GM12872 (cell line): ENCODE measurements around the gene PCED1B.

Experiments used
- TF ChIP-seq, protein P1 (sequence below): IDR thresholded peaks from 3 replicates; pipeline ENCODE4 v1.5.1; 2011; ENCODE audit warnings: low read depth, mild to moderate bottlenecking, low read length, moderate library complexity; ENCODE audit not compliant: insufficient read depth

Gene PCED1B

DNA sequence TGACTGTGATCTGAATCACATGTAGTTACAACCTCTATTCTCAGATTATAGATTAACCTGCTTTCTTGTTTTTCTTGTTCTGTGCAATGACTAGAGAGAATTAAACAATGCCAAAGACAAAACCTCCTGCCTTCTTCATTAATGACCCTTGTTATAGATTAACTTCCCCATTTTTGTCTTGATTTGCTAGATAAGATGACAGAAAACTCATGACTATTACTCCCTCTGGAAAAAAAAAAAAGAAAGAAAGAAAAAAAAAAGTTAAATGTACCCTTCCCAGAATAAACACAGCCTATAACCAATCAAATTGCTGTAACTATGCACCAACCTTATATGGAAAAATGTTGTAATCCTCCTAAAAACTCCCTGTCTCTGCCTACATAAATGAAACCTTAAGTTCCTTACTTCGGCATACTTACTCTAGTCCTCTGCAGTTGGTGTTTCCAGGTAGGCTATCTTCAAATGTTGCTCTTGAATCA, 41.1 kb upstream of the PCED1B start:
- TF ChIP-seq, protein P1, sequence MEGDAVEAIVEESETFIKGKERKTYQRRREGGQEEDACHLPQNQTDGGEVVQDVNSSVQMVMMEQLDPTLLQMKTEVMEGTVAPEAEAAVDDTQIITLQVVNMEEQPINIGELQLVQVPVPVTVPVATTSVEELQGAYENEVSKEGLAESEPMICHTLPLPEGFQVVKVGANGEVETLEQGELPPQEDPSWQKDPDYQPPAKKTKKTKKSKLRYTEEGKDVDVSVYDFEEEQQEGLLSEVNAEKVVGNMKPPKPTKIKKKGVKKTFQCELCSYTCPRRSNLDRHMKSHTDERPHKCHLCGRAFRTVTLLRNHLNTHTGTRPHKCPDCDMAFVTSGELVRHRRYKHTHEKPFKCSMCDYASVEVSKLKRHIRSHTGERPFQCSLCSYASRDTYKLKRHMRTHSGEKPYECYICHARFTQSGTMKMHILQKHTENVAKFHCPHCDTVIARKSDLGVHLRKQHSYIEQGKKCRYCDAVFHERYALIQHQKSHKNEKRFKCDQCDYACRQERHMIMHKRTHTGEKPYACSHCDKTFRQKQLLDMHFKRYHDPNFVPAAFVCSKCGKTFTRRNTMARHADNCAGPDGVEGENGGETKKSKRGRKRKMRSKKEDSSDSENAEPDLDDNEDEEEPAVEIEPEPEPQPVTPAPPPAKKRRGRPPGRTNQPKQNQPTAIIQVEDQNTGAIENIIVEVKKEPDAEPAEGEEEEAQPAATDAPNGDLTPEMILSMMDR, result no peak

DNA sequence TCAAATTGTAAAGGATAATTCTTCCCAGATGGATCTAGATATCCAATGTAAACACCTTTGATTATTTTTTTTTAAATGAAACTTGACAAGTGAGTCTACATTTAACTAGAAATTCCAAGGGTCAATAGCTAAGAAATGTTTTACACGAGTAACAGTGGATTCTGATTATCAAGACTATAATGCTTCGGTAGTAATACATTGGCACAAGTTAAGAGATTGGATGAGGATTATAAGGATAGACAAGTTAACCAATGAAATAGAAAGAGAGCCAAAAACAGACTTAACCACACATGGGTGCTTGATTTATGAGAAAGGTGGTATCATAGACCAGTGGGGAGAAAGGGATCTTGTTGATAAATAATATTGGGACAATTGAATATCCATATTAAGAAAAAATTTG, 40.3 kb upstream of the PCED1B start:
- TF ChIP-seq, protein P1, result no peak

DNA sequence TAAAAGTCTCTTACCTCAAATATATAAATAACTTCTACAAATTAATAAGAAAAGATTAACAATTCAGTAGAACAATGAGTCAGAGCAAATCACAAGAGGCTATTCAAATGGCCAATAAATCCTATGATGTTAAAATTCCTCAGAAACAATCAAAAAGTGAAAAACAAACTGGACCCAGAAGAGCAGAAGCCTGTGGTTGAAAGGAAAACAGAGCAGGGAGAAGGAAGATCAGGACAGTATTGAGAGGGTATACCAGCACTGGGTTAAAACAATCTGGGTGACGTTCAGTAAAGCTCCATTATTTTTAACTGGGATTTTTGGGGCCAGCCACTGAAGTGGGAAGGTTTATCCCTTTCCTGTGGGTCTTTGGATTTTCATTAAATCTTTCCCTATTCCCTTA, 39.7 kb upstream of the PCED1B start:
- TF ChIP-seq, protein P1, result no peak

DNA sequence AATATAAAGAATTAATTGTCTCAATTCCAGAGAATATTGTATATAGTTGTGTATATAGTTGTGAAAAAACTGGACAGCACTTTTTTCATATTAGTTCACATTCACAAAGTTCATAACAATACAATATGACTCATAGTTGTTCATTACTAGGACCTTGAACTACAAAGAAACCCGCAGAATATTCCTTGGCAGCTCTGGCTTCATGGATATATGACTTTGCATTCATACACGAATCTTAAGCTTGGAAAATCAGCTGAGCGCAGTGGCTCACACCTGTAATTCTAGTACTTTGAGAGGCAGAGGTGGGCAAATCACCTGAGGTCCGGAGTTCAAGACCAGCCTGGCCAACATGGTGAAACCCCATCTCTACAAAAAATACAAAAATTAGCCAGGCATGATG, 38.1 kb upstream of the PCED1B start:
- TF ChIP-seq, protein P1, result no peak

DNA sequence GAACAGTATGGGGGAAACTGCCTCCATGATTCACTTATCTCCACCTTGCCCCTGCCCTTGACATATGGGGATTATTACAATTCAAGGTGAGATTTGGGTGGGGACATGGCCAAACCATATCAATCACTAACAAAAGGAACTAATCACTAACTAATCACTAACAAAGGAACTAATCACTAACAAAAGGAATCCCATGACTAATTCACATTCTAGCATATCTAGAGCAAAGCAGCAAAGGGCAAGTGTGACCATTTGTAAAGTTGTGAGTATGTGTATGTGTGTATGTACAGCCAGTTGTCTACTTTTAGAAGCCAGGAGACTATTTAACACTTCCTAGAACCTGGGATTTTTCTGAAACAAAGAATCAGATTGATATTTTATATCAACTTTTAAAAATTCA, 30.9 kb upstream of the PCED1B start:
- TF ChIP-seq, protein P1, result no peak

DNA sequence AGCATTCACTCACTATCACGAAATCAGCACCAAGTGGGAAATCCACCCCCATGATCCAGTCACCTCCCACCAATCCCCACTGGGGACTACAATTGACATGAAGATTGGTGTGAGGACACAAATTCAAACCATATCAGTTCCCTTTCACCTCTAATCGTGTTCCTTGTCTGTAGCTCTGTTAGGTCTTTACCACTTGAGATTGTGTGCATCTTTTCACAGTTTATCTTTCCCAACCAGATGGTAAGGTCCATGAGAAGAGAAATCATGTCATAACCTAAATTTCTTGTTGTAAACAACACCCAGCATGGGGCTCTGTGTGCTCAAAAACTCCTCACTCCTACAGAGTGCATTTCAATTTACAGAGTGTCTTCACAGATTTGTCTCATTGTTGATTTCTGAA, 27.1 kb upstream of the PCED1B start:
- TF ChIP-seq, protein P1, result no peak

DNA sequence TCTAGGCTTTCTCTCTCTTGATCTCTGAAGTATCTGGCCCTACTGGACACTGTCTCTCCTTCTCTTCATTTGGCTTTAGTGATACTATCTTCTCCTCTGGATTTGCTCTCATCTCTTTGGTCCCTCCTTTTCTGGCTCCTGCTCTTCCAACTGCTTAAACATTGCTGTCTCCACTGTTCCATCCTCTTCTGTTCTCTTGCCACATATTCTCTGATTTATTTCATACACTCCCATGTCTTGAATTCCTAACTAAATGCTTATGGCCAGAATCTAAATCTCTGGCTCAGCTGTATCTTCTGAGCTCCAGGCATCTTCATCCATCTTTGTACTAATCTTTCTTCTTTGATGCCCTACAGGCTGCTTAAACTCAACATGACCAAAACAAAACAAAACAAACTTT, 25.5 kb upstream of the PCED1B start:
- TF ChIP-seq, protein P1, result no peak

DNA sequence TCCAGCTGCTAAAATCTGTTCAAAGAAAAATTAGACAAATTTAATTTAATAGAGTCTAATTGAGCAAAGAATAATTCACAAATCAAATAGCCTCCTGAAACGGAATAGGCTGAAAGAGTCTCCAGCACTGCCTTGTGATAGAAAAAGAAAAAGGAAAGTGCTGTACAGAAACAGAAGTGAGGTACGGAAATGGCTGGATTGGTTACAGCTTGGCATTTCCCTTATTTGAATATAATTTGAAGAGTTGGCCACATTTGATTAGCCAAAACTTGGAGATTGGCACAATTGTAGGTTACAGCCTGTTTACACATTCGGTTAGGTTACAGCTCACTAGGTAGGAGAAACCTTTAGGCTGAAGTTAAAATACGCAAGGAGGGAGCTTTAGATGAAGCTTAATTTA, 24.8 kb upstream of the PCED1B start:
- TF ChIP-seq, protein P1, result no peak
